ENCODE results near the gene ALMS1. TPM values are rescaled to one million over a fixed set of nuclear protein-coding genes. Genes with fewer than 3 reads are reported as not detected.

ALMS1 gene
- total RNA-seq: 12.9 and 16.7 TPM in 2 replicates

GRCh38 chr2:73385504-73386341 lies at the start of gene ALMS1:
ALMS1 (plus strand) TSS chr2:73385836; CDS start chr2:73385869, 33 bp downstream.

GRCh38 chr2:73642338-73643018 lies 256.8 kb downstream of the ALMS1 start, which contains the start of gene NAT8:
NAT8 (minus strand) TSS chr2:73642422; CDS start chr2:73641628, 794 bp downstream.

Other genes starting within 250 kb of the ALMS1 start
- gene NOTO, start 183.3 kb upstream of the ALMS1 start, total RNA-seq: 0.16 TPM in 1 of 2 replicates, not detected in the other
- gene SMYD5, start 171.6 kb upstream of the ALMS1 start, total RNA-seq: 6.6 and 21.3 TPM in 2 replicates
- gene PRADC1, start 152.6 kb upstream of the ALMS1 start, total RNA-seq: 12.1 and 26.4 TPM in 2 replicates
- gene CCT7, start 151.5 kb upstream of the ALMS1 start, total RNA-seq: 246 and 405 TPM in 2 replicates
- 2.5 and 3.0 TPM in 2 replicates for gene FBXO41, start 101.4 kb upstream of the ALMS1 start, total RNA-seq
- gene EGR4, start 92.3 kb upstream of the ALMS1 start, total RNA-seq: not detected in 2 replicates

All from epithelial cell of alveolus of lung (primary cell).